Measurements from ENCODE around the gene HKDC1.

- no peak for TF ChIP-seq CTCF (IDR thresholded peaks at IDR 0.05 in 8 of 11, conservative IDR thresholded peaks at IDR 0.05 in 3 of 11)
- no peak for TF ChIP-seq POLR2A (IDR thresholded peaks at IDR 0.05)
Measured at GRCh38 chr10:69292459-69292858, 72.3 kb downstream of the HKDC1 start.
